IPS-18a (cell line): ENCODE measurements around the gene PTGES3L.
"Not testable (repeated sequence)": the region's sequence is repeated elsewhere in the genome, so short reads cannot be mapped to it uniquely, and the experiment has no call there.

Source experiments
- H3K27ac ChIP-seq: one replicate; pipeline ENCODE4 v1.5.1; 2013; ENCODE audit warnings: low read length
- H3K27me3 ChIP-seq: one replicate; pipeline ENCODE4 v1.6.1; 2013; ENCODE audit warnings: mild to moderate bottlenecking, low read length; ENCODE audit not compliant: control insufficient read depth, insufficient read depth
- H3K36me3 ChIP-seq: one replicate; pipeline ENCODE4 v1.6.1; 2013; ENCODE audit warnings: low read depth, low read length; ENCODE audit not compliant: control insufficient read depth
- H3K4me1 ChIP-seq: one replicate; pipeline ENCODE4 v1.6.1; 2013; ENCODE audit warnings: low read depth, low read length; ENCODE audit not compliant: control insufficient read depth
- H3K4me3 ChIP-seq: one replicate; pipeline ENCODE4 v1.5.1; 2013; ENCODE audit warnings: low read length
- H3K9ac ChIP-seq: one replicate; pipeline ENCODE4 v1.6.1; 2013; ENCODE audit warnings: mild to moderate bottlenecking, low read length, moderate library complexity
- H3K9me3 ChIP-seq: one replicate; pipeline ENCODE4 v1.6.1; 2013; ENCODE audit warnings: low read depth, low read length; ENCODE audit not compliant: control insufficient read depth

Gene PTGES3L

DNA sequence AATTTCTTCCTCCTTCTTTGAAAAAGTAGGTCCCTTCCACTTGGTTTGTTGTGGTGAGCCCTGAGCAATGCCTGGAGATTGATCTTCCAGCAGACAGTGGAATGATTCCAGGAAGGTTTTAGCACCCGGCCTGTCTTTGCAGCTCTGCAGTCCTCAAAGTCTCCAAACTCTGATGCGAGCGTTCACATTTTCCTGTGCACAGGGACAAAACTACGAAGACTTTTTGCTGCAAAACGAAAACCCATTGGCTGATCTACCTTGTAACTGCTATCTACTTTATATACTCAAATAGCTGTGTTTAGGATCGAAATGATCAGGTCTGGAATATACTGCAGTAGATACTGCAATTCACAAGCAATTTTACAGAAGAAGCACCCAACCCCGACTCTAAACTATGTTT lies 57.6 kb downstream of the PTGES3L start:
- no peaks in the 10 kb centered on the region for H3K27me3 ChIP-seq
- H3K27ac ChIP-seq: no peak overlapping the region
- H3K4me1 ChIP-seq: peaks cover 7% of the 10 kb centered on the region
- H3K4me3 ChIP-seq: no peak overlapping the region
- no peaks in the 10 kb centered on the region for H3K9me3 ChIP-seq
- H3K9ac ChIP-seq: no peak overlapping the region
- H3K36me3 ChIP-seq: no peaks in the 10 kb centered on the region

DNA sequence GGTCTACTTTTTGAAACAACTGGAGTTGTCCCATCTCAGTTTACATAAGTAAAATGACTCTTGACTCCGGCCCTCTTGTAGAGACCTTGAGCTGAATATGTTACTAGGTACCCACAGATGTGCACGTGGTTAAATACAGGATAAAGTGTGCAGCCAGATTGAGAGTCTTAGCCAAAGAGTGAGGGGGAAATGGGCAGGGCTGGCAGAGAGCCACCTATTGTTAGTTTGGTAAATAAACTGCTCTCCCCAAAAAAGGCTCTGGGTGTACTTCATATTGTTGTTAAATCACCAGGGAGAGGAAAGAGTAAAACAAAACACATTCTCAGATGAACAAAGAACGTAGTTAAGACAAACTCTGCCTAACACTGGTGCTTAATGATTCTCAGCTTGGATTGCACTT lies 59.0 kb downstream of the PTGES3L start:
- Histone ChIP-seq H3K9me3 (no peaks in the 10 kb centered on the region), H3K27me3 (no peaks in the 10 kb centered on the region), H3K27ac (no peak overlapping the region), H3K9ac (no peak overlapping the region), H3K36me3 (no peaks in the 10 kb centered on the region), H3K4me3 (no peak overlapping the region), H3K4me1 (peaks cover 9% of the 10 kb centered on the region)

DNA sequence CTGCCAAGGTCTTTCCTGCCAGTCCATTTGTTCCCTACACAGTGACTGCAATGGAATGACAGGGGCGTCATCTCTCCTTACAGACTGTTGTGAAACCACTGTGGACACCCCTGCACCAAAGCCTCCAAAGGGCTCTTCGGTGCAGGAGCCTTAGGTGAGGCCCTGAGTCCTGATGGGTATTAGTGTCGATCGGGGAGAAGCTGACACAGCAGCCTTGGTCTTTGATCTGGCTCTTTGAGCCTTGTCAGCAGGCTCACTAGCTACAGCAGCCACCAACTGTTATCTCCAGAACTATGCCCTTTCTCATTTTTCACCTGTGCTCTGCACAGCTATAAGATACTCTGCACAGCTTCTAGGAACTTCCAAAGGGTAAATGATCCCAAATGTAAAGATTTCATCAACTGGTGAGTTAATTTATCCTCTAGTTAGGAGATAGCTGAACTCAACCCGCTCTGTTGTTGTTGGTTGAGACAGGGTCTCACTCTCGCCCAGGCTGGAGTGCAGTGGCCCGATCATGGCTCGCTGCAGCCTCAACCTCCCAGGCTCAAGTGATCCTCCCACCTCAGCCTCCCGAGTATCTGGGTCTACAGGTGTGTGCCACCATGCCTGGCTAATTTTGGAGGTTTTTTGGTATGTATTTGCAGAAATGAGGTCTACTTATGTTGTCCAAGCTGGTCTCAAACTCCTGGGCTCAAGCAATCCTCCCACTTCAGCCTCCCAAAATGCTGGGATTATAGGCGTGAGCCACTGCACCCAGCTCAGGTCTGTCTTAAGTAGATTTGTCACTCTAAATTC lies 59.6 kb downstream of the PTGES3L start:
- no peak overlapping the region for H3K9ac ChIP-seq
- H3K4me3 ChIP-seq: no peak overlapping the region
- no peaks in the 10 kb centered on the region for H3K9me3 ChIP-seq
- H3K36me3 ChIP-seq: no peaks in the 10 kb centered on the region
- no peak overlapping the region for H3K27ac ChIP-seq
- no peaks in the 10 kb centered on the region for H3K27me3 ChIP-seq
- H3K4me1 ChIP-seq: peaks cover 9% of the 10 kb centered on the region

DNA sequence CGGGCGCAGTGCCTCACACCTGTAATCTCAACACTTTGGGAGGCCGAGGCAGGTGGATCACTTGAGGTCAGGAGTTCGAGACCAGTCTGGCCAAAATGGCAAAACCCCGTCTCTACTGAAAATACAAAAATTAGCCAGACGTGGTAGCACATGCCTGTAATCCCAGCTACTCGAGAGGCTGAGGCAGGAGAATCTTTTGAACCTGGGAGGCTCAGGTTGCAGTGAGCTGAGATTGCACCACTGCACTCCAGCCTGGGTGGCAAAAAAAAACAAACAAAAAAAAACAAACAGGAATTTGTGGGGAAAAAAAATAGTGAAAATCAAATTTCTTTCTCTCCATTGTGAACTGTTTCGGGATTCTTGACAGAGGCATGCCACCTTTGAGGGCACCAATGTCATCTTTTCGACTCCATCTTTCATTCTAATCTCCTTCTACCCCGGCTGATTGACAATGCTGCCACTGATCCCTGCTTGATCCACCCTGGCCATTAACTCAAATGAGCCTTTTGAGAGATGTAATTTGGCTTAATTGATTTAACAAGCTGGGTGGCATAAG lies 60.3 kb downstream of the PTGES3L start:
- H3K27ac ChIP-seq, H3K4me1 ChIP-seq, H3K4me3 ChIP-seq, H3K27me3 ChIP-seq, H3K9me3 ChIP-seq, H3K9ac ChIP-seq, H3K36me3 ChIP-seq: not testable (repeated sequence)

DNA sequence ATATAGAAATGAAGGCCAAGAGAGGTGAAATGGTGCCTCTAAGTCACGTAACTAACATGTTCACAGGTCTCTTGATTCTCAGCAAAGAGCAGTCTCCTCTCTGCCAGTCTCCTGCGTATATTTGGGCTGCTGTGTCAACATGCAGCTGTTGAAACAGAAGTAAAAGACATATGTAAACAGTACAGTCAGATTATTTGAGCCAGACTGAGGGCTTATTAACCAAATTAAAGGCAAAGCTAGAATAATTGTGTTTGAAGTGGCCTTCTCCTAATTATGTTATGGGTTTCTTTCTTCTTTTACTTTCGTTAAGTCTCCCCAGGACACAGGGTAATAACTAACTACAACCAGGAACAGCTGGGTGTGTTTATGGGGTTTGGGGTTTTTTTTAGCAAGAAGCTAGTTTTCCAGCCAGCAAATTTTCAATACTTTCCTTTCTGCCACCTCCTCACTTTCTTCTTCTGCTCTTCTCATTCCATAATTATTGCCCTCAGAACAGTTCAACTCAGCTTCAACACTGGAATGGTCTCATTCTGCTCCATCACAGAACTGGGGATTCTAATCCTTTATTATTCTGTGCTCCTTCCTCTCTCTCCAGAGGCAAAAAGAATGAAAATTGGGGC lies 60.9 kb downstream of the PTGES3L start:
- Histone ChIP-seq H3K4me3 (no peak overlapping the region), H3K27me3 (no peaks in the 10 kb centered on the region), H3K4me1 (peaks cover 4% of the 10 kb centered on the region), H3K27ac (no peak overlapping the region), H3K9me3 (no peaks in the 10 kb centered on the region), H3K36me3 (no peaks in the 10 kb centered on the region), H3K9ac (no peak overlapping the region)
